K562 treated with DMSO at 1 percent for 48 hours (cell line): ENCODE measurements around the gene SAMD5. TPM values are rescaled to one million over a fixed set of nuclear protein-coding genes. Genes with fewer than 3 reads are reported as not detected.

Experiments used
- total RNA-seq: library from RNA; unstranded; fragments of 300-600 nt; gene quantifications from 2 replicates; pipeline ENCODE4 v1.2.3, GENCODE V29; 2022; ENCODE audit warnings: low replicate concordance; ENCODE audit errors: extremely low read depth

The SAMD5 gene
- not detected in 2 replicates for total RNA-seq

DNA sequence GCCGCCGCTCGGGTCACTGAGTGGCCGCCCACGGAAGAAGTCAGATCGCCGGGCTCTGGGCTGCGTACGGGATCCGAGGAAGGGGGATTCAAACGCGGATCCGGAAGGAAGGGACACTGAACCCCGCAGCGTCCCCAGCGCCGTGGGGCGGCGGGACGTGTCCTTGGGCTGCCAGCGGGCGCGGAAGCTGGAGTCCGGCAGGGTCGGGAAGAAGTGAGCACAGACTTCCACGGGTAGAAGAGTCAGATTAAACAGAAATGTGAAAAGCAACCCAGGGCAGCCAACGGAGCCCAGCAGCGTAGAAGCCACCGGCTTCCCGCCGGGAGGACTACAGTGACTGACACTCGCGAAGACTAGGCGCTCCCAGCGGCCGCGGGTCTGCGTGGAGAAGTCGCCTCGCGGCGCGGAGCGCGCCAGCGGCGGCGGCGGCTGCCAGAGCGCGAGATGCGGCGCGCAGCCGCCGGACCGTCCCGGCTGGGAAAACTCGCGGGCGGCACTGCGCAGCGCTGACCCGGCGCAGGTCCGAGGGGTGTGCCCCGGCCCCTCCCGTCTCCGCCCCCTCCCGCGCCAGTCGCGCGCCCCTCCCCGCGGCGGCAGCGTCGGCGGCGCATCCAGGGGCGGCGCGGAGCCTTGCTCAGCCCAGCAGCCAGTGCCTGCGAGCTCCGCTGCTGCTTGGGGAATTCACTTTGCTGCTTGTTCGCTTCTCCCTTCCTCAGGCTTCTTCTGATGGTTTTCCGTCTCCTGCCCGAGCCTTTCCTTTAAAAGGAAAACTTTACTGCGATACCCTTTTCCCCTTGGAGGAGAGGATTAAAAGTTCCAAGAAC is at the start of gene SAMD5:
SAMD5 (plus strand) TSS at position 649 of the 824 bp plus-strand sequence. CDS start 239 bp downstream, outside the sequence.

